ENCODE data around the gene FBN1.

GRCh38 chr15:48469271-48469670 lies 176.2 kb downstream of the FBN1 start:
- TF ChIP-seq POLR2A (IDR thresholded peaks at IDR 0.05) (no peak), CTCF (IDR thresholded peaks at IDR 0.05) (no peak)
